Peyer's patch (tissue), 4 donors: ENCODE data around the gene GDPD5. TPM values are rescaled to one million over a fixed set of nuclear protein-coding genes. Genes with fewer than 3 reads are reported as not detected.
A peak's percentile ranks its signal among the peaks of the same experiment; 100 is the strongest.

Source experiments
- DNase-seq, 3 donors: peaks; one replicate each; pipeline ENCODE4 v3.0.0-alpha.2; 2017 to 2019
- H3K27ac ChIP-seq, 4 donors: fragments of 200-600 bp; sonication (generic); one replicate each; pipeline ENCODE4 v1.5.1; 2016 to 2019
- H3K27me3 ChIP-seq, 2 donors: fragments of 200-600 bp; sonication (generic); one replicate each; pipeline ENCODE4 v1.5.1; 2019
- H3K36me3 ChIP-seq, 3 donors: fragments of 200-600 bp; sonication (generic); one replicate each; pipeline ENCODE4 v1.5.1; 2016 to 2019
- H3K4me1 ChIP-seq, 4 donors: fragments of 200-600 bp; sonication (generic); one replicate each; pipeline ENCODE4 v1.5.1; 2016 to 2019
- H3K4me3 ChIP-seq, 4 donors: fragments of 200-600 bp; sonication (generic); 1 replicate in 3 of 4; 2 replicates in 1 of 4; pipeline ENCODE4 v1.5.1; 2016 to 2019; ENCODE audit warnings: mild to moderate bottlenecking in 1 of 4
- H3K9me3 ChIP-seq, 4 donors: fragments of 200-600 bp; sonication (generic); one replicate each; pipeline ENCODE4 v1.5.1; 2016 to 2019; ENCODE audit warnings: mild to moderate bottlenecking in 1 of 4
- CTCF ChIP-seq, 6 experiments: fragments of 450-650 bp in 4 of 6; fragments of 200-600 bp in 2 of 6; sonication (generic) in 1 of 6; IDR thresholded peaks; one replicate each; pipeline ENCODE4 v1.5.1; 2017 to 2019; ENCODE audit warnings: antibody characterized with exemption in 6 of 6, mild to moderate bottlenecking in 3 of 6, moderate library complexity in 1 of 6
- POLR2A ChIP-seq, 2 donors: fragments of 450-650 bp; IDR thresholded peaks; one replicate each; pipeline ENCODE4 v1.5.1; 2017; ENCODE audit warnings: antibody characterized with exemption in 2 of 2, mild to moderate bottlenecking in 2 of 2, moderate library complexity in 2 of 2
- total RNA-seq, 4 donors: library from RNA; depleted of rRNA; stranded (reverse); fragments of >200 nt; gene quantifications; one replicate each; pipeline ENCODE4 v1.1.0, GENCODE V29; 2016

GDPD5 gene
- total RNA-seq, 4 donors from 2014 or later: 2.5 to 48.9 (median 22.2) TPM

- Histone ChIP-seq H3K27ac (no peak overlapping the region), H3K9me3 (no peaks in the 10 kb centered on the region), H3K36me3 (no peaks in the 10 kb centered on the region), H3K4me3 (no peak overlapping the region), H3K4me1 (no peaks in the 10 kb centered on the region), H3K27me3 (no peaks in the 10 kb centered on the region)
- peak in 2 of 3 donors; percentile 40 to 59 for DNase-seq
- TF ChIP-seq POLR2A (IDR thresholded peaks at IDR 0.05) (no peak), CTCF (IDR thresholded peaks at IDR 0.05) (no peak)
Measured at GRCh38 chr11:75536786-75537641, 11.3 kb upstream of the GDPD5 start.

- Histone ChIP-seq H3K4me1 (no peaks in the 10 kb centered on the region), H3K27me3 (no peaks in the 10 kb centered on the region), H3K4me3 (no peak overlapping the region), H3K9me3 (no peaks in the 10 kb centered on the region), H3K27ac (no peak overlapping the region), H3K36me3 (no peaks in the 10 kb centered on the region)
- DNase-seq: no peak
- no peak for TF ChIP-seq CTCF (IDR thresholded peaks at IDR 0.05)
- no peak for TF ChIP-seq POLR2A (IDR thresholded peaks at IDR 0.05)
Measured at GRCh38 chr11:75535071-75535470, 9.3 kb upstream of the GDPD5 start.

GRCh38 chr11:75534259-75535069, 8.7 kb upstream of the GDPD5 start:
- peak overlapping the region in 1 of 4 donors; percentile 50 for H3K27ac ChIP-seq

GRCh38 chr11:75533896-75534258, 8.1 kb upstream of the GDPD5 start:
- H3K9me3 ChIP-seq: no peaks in the 10 kb centered on the region
- DNase-seq: no peak
- no peak for TF ChIP-seq CTCF (IDR thresholded peaks at IDR 0.05)
- TF ChIP-seq POLR2A (IDR thresholded peaks at IDR 0.05): no peak
- H3K4me3 ChIP-seq: no peak overlapping the region
- no peaks in the 10 kb centered on the region for H3K36me3 ChIP-seq
- H3K27me3 ChIP-seq: no peaks in the 10 kb centered on the region
- H3K4me1 ChIP-seq: no peaks in the 10 kb centered on the region
- peak overlapping the region in 1 of 4 donors; percentile 50 for H3K27ac ChIP-seq

More at GRCh38 chr11:75534259-75535069, 8.7 kb upstream of the GDPD5 start:
- DNase-seq: peak in 1 of 3 donors; percentile 72
- Histone ChIP-seq H3K27me3 (no peaks in the 10 kb centered on the region), H3K4me3 (no peak overlapping the region), H3K4me1 (no peaks in the 10 kb centered on the region), H3K36me3 (no peaks in the 10 kb centered on the region), H3K9me3 (no peaks in the 10 kb centered on the region)
- TF ChIP-seq CTCF (IDR thresholded peaks at IDR 0.05) (no peak), POLR2A (IDR thresholded peaks at IDR 0.05) (no peak)

GRCh38 chr11:75532200-75533048, 6.7 kb upstream of the GDPD5 start:
- Histone ChIP-seq H3K27me3 (no peaks in the 10 kb centered on the region), H3K36me3 (no peaks in the 10 kb centered on the region), H3K9me3 (no peaks in the 10 kb centered on the region), H3K27ac (no peak overlapping the region), H3K4me1 (no peaks in the 10 kb centered on the region), H3K4me3 (no peak overlapping the region)
- peak; percentile 69 to 92 (median 79) for DNase-seq
- TF ChIP-seq POLR2A (IDR thresholded peaks at IDR 0.05): no peak
- peak; percentile 70 to 94 (median 88) for TF ChIP-seq CTCF (IDR thresholded peaks at IDR 0.05)
